Right cardiac atrium (tissue), 5 donors: Measurements from ENCODE around the gene TSKU. TPM values are rescaled to one million over a fixed set of nuclear protein-coding genes. Genes with fewer than 3 reads are reported as not detected.

Experiments
- ATAC-seq, 2 donors: fragments of 200-7000 bp; cut with Tn5 transposase; one replicate each; pipeline versions ENCODE4 v1.8.0 to v1.9.1; 2020; ENCODE audit warnings: moderate library complexity in 2 of 2, mild to moderate bottlenecking in 1 of 2
- DNase-seq, 3 donors: peaks; one replicate each; pipeline ENCODE4 v3.0.0-alpha.2; 2020
- H3K27ac ChIP-seq: one replicate; pipeline ENCODE4 v1.5.1; 2013; ENCODE audit warnings: mild to moderate bottlenecking, low read length, control low read depth, moderate library complexity
- H3K27me3 ChIP-seq: one replicate; pipeline ENCODE4 v1.6.1; 2013; ENCODE audit not compliant: control insufficient read depth, insufficient read depth
- H3K4me1 ChIP-seq: one replicate; pipeline ENCODE4 v1.6.1; 2013; ENCODE audit warnings: low read length; ENCODE audit not compliant: control insufficient read depth, insufficient read depth
- H3K4me3 ChIP-seq: one replicate; pipeline ENCODE4 v1.5.1; 2013; ENCODE audit warnings: low read length, control low read depth
- H3K9me3 ChIP-seq: one replicate; pipeline ENCODE4 v1.6.1; 2013; ENCODE audit warnings: low read length; ENCODE audit not compliant: control insufficient read depth
- WGBS: extraction: QIAGEN DNeasy Blood & Tissue Kit; methylation state at CpG from one replicate; pipeline ENCODE4 v1.1.7; 2013; 5-methylcytosine and 5-hydroxymethylcytosine counted together
- intact Hi-C, 4 donors: fragments of 100-400 bp; cut with DNase I; formaldehyde crosslinking; loops; one replicate each; pipeline versions ENCODE4 v1.11.0 to v1.14.0; 2022 to 2023
- polyA plus RNA-seq: library from polyadenylated mRNA; stranded (reverse); fragments of 200-250 nt; gene quantifications from one replicate; pipeline ENCODE4 v1.2.3, GENCODE V29; 2013
- total RNA-seq, 4 donors: library from RNA; stranded (reverse); fragmentation: NEBNext Ultra II Directional; extraction: Animal tissue kit (Norgen Biotek cat#: 25700); gene quantifications; one replicate each; pipeline ENCODE4 v1.2.1, GENCODE V29; 2021
- donor health status: healthy with polysubstance abuse.
- donor health status: DM: no; HTN: yes; CAD: no.
- donor health status: DM: no; HTN: no; CAD: no.
- donor health status: DM: no; HTN: yes; CAD: no; lungs with severe emphysema.
- donor health status: DM: yes; HTN: yes; CAD: no.

Gene TSKU
- total and polyA plus RNA-seq, 5 donors: 10.6 to 26.8 (median 14.1) TPM

- Histone ChIP-seq H3K4me3 (no peak overlapping the region), H3K27me3 (no peaks in the 10 kb centered on the region), H3K4me1 (peaks cover 8% of the 10 kb centered on the region), H3K9me3 (no peaks in the 10 kb centered on the region), H3K27ac (no peak overlapping the region)
- no peak for ATAC-seq
- intact Hi-C loops: no loop called here
- WGBS: 82% methylated on average over 10 of the region's 10 CpGs
- peak in 1 of 3 donors; percentile 55 for DNase-seq
These were observed 18.1 kb upstream of the TSKU start for GRCh38 chr11:76764941-76765665.

GRCh38 chr11:76765863-76766350, 17.2 kb upstream of the TSKU start:
- H3K4me1 ChIP-seq: peaks cover 8% of the 10 kb centered on the region
- DNase-seq (peak in 2 of 3 donors; percentile 53 to 72), ATAC-seq (peak; percentile 48 to 56)
- H3K27ac ChIP-seq: no peak overlapping the region
- H3K9me3 ChIP-seq: no peaks in the 10 kb centered on the region
- intact Hi-C loops: no loop called here
- 33% methylated on average over 5 of the region's 5 CpGs for WGBS
- no peak overlapping the region for H3K4me3 ChIP-seq
- no peaks in the 10 kb centered on the region for H3K27me3 ChIP-seq

- no peaks in the 10 kb centered on the region for H3K27me3 ChIP-seq
- intact Hi-C loops: no loop called here
- DNase-seq (no peak), ATAC-seq (no peak)
- no peaks in the 10 kb centered on the region for H3K9me3 ChIP-seq
- H3K4me1 ChIP-seq: peaks cover 15% of the 10 kb centered on the region
- WGBS: 91% methylated on average over 6 of the region's 6 CpGs
- no peak overlapping the region for H3K4me3 ChIP-seq
- H3K27ac ChIP-seq: no peak overlapping the region
These were observed 16.6 kb upstream of the TSKU start for GRCh38 chr11:76766521-76766920.

- H3K27me3 ChIP-seq: no peaks in the 10 kb centered on the region
- WGBS: 67% methylated on average over 5 of the region's 5 CpGs
- H3K9me3 ChIP-seq: no peaks in the 10 kb centered on the region
- no peak overlapping the region for H3K27ac ChIP-seq
- ATAC-seq (no peak), DNase-seq (no peak)
- no peak overlapping the region for H3K4me3 ChIP-seq
- peaks cover 20% of the 10 kb centered on the region for H3K4me1 ChIP-seq
- intact Hi-C loops: no loop called here
These were observed 15.5 kb upstream of the TSKU start for GRCh38 chr11:76767659-76768058.

- WGBS: 28% methylated on average over 7 of the region's 7 CpGs
- DNase-seq (peak in 2 of 3 donors; percentile 73 to 78), ATAC-seq (peak; percentile 17 to 22)
- H3K9me3 ChIP-seq: no peaks in the 10 kb centered on the region
- intact Hi-C loops: no loop called here
- H3K4me3 ChIP-seq: no peak overlapping the region
- no peaks in the 10 kb centered on the region for H3K27me3 ChIP-seq
- H3K27ac ChIP-seq: no peak overlapping the region
- H3K4me1 ChIP-seq: peaks cover 22% of the 10 kb centered on the region
These were observed 14.9 kb upstream of the TSKU start for GRCh38 chr11:76768088-76768908.

- intact Hi-C loops: no loop called here
- H3K27ac ChIP-seq: no peak overlapping the region
- H3K4me1 ChIP-seq: peaks cover 30% of the 10 kb centered on the region
- ATAC-seq (no peak), DNase-seq (peak in 1 of 3 donors; percentile 23)
- H3K4me3 ChIP-seq: no peak overlapping the region
- no peaks in the 10 kb centered on the region for H3K9me3 ChIP-seq
- WGBS: 64% methylated on average over 10 of the region's 10 CpGs
- H3K27me3 ChIP-seq: no peaks in the 10 kb centered on the region
These were observed 14.1 kb upstream of the TSKU start for GRCh38 chr11:76768909-76769560.

GRCh38 chr11:76769645-76770586, 13.2 kb upstream of the TSKU start:
- H3K4me3 ChIP-seq: no peak overlapping the region
- H3K4me1 ChIP-seq: peaks cover 32% of the 10 kb centered on the region
- no peaks in the 10 kb centered on the region for H3K9me3 ChIP-seq
- 90% methylated on average over 13 of the region's 13 CpGs for WGBS
- peak overlapping the region; percentile 32 for H3K27ac ChIP-seq
- no peak for DNase-seq
- no peak for ATAC-seq
- no peaks in the 10 kb centered on the region for H3K27me3 ChIP-seq
- intact Hi-C loops: no loop called here

GRCh38 chr11:76770642-76771445, 12.3 kb upstream of the TSKU start:
- Histone ChIP-seq H3K9me3 (no peaks in the 10 kb centered on the region), H3K27ac (peak overlapping the region; percentile 81), H3K4me3 (no peak overlapping the region), H3K27me3 (no peaks in the 10 kb centered on the region), H3K4me1 (peaks cover 32% of the 10 kb centered on the region)
- 53% methylated on average over 6 of the region's 6 CpGs for WGBS
- intact Hi-C loops: no loop called here
- DNase-seq (peak in 2 of 3 donors; percentile 61 to 78), ATAC-seq (peak; percentile 20 to 22)

GRCh38 chr11:76771446-76772099, 11.6 kb upstream of the TSKU start:
- intact Hi-C loops: no loop called here
- Histone ChIP-seq H3K4me3 (no peak overlapping the region), H3K4me1 (peaks cover 32% of the 10 kb centered on the region), H3K27me3 (no peaks in the 10 kb centered on the region), H3K27ac (peak overlapping the region; percentile 81), H3K9me3 (no peaks in the 10 kb centered on the region)
- ATAC-seq: no peak
- 83% methylated on average over 8 of the region's 8 CpGs for WGBS
- DNase-seq: no peak
